Posterior vena cava (tissue), 2 donors: ENCODE measurements around the gene ZIC5. TPM values are rescaled to one million over a fixed set of nuclear protein-coding genes. Genes with fewer than 3 reads are reported as not detected.

Source experiments
- DNase-seq: peaks from one replicate; pipeline ENCODE4 v3.0.0-alpha.2; 2020; ENCODE audit warnings: low spot score
- intact Hi-C, 2 donors: fragments of 100-400 bp; cut with DNase I; formaldehyde crosslinking; loops; one replicate each; pipeline versions ENCODE4 v1.14.1 to v1.14.2; 2022 to 2023
- total RNA-seq, 2 donors: library from RNA; stranded (reverse); fragmentation: NEBNext Ultra II Directional; extraction: Animal tissue kit (Norgen Biotek cat#: 25700); gene quantifications; one replicate each; pipeline ENCODE4 v1.2.1, GENCODE V29; 2021
- donor health status: DM: yes; HTN: yes; CAD: no.
- donor health status: DM: yes; HTN: yes; CAD: no.

Gene ZIC5
- total RNA-seq, 2 donors from 2014 or later = not detected

DNA sequence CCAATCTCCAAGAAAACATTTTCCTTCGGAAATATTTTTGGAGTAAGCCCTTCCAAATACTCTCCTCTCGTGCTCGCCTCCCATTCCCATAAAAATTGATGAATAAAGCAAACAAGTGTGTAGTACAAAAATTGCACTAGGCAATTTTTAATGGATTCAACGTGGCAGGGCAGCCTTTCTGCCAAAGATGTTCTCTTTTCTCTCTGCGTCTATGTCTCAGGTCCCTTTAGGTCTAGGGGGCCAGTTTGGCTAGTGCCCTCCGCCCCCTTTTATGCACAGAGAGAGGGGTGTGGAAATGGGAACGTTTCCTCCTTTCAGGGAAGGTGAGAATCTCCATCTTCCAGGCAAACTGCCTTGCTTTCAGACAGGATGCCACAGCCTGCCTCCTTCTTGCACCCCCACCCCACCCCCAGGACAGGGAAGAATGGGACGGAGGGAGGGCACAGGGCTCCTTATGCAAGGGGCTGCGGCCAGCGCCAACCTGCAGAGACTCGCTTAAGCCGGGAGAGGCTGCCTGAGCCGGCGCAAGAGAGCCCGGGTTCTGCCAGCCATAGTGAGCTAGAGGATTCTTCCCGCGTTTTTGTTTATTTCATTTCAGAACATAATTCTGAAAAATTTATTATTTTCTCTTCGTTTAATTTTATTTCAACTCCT, 7.4 kb upstream of the ZIC5 start:
- intact Hi-C loops = no loop called here
- DNase-seq = no peak

DNA sequence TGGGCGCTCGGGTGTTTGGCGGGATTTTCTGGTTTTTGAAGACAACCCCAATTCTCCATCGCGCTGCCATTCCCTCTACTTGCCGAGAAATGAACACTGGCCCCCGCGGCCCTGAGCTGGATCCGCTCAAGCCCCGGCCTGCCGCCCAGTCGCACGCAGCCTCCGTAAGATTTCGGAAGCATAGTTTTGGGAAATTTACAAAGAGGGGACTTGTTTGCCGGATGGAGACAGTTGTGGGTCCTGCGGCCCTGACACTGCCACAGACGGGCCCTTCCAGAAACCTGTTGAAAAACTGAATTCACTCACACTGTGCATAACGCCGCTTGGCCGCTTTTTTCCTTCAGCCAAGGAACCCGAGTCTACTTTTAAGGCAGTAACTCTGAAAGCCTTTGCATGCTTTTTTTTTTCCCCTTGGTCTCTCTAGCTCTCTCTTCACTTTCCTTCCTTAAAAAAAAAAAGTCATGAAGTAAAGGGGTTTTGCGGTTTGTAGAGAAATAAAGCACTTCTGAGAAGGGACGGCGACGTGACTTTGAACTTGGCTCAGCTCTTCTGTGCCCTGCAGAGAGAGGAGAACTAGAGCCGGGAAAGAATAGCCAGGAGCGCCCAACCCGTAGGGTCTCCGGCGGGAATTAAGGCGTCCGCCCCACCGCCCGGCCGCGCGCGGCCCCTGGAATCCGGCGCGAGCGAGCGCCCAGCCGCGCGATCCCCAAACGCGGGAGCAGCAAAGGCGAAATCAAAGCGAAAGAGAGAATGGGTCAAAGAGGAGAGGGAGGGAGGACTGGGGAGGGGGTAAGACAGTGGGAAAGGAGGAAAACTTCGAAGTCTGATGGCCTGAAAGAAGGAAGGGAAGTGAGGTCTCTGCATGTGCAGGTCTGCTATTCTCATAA, 6.6 kb upstream of the ZIC5 start:
- intact Hi-C loops = no loop called here
- no peak for DNase-seq

DNA sequence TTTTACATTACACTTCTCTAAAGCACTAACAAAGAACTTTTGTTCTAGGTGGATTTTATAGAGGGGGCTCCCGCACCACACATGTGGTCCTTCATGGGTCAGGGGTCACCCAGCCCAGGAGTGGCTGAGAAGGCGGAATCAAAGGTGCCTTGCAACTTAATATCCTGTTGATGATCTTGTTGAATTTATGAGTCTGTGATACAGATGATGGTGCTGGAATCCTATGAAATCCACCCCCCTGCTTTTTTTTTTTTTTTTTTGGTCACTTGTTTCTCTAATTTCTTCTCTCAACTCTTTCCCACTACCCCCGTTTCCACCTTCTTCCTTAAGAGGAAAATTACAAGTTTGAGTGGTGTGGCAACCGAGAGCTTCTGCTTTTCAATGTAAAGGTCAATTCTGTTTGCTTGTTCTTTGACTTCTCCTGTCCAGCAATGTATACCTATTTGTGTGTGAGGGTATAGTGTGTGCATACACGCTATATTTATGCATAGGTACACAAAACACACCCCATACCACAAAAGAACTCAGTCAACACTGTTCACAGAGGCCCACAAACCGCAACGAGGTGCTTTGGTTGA, 5.9 kb upstream of the ZIC5 start:
- intact Hi-C loops = no loop called here
- no peak for DNase-seq

DNA sequence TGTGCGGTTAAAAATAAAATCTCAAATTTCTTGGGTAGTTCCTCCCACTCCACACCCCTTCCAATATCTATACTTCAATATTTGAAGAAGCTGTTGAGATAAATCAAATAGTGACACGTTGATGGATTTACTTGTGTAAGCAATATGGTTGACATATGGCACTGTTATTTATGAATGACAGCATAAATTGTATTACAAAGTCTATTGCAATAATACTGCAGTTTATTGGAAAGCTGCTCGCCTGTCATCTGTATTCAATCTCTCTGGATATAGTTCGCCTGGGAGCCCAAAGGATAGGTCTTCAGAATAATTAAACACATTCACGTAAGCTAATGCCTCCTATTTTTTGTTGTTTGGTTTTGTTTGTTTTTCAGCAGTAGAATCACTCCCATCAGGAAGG, 5.0 kb upstream of the ZIC5 start:
- no peak for DNase-seq
- intact Hi-C loops = no loop called here

DNA sequence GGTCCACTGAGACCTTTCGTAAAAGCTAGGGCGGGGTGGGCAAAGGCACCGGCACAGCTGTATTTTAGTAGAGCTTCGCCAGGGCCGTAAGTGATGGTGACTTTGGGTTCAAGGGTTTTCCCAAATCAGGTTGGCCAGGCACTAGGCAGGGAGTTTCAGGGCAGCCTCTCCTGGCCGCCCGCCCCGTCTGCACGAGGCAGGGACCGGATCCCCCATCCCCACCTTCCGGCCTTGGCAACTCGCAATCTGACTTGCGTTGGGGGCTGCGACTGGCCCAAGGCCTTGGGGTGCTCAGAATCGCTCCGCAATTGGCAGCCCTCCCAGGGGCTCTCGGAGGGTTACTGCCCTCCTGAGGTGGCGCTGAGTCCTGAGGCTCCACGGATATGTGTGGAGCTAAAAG, 4.1 kb upstream of the ZIC5 start:
- intact Hi-C loops = no loop called here
- no peak for DNase-seq

DNA sequence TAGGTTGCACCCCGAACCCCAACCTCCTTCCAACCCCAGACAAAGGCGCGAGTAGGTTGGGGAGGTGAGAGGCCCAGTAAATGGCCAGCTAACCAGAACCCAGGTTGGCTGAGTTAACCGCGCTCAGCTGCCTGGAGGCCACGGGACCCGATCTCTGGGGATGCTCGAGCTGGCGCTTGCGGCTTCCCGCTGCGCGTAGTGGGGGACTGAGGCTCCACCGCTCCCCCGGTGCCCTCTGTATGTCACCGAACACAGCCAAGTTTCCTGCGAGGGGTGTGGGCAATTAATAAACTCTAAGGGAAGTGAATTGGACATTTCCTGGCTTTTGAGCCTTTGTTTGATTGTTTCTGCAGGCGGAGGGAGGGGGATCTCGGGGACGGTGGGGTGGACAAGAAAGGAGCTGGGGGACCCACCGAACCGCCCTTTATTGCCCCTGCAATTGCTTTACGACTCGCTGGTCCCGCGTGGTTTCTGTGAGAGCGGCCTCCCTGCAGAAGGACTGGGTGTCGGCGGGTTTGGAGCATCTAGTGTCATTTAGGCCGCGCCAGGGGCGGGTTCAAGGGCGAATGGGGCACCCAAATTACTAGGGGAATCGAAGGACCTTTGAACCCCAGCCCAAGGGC, 3.5 kb upstream of the ZIC5 start:
- DNase-seq = no peak
- intact Hi-C loops = no loop called here

DNA sequence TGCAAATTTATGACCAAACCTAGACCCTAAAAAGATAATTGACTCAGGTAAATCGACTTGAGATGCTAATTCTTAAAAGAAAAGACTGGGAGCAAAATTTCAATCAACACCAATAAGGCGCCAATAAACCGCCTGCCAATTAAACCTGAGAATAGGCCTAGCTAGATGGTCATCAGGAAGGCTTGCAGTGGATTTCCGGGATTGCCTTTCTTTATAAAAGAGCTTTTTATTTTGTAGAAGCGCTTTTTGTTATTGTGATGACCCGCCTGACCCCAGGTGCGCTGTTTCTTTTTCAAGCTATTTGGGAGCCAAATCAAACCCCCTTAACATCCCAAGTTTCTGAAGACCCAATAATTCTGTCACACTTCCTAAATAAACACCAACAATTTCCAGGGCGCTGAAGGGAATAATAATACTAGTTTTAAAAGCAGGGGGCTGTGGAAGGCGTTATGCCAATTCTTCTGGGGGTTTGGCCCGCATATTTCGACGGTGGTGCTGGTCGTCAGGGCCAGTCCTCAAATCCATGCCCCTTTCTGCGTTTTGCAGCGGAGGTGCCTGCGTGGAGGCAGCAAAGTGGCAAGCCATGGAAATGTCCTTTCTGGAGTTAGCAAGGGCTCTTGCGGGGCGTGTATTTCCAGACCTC, 2.9 kb upstream of the ZIC5 start:
- intact Hi-C loops = no loop called here
- no peak for DNase-seq

DNA sequence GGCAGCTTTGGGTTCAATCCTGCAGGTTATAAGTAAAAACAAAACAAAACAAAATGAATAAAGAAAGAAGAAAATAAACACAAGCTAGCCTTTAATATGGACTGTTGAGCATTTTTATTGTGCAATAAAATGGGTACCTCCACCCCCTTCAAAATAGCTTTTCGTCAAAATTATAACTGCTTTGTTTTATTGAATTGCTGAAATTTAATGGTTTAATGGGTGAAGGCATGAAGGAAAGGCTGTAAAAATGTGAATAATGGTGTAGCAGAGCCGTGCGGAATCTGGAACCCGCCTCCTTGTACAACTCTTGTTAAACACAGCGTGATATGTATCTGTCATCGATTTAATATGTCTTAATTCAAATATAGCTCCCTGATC, 2.2 kb upstream of the ZIC5 start:
- intact Hi-C loops = no loop called here
- no peak for DNase-seq

DNA sequence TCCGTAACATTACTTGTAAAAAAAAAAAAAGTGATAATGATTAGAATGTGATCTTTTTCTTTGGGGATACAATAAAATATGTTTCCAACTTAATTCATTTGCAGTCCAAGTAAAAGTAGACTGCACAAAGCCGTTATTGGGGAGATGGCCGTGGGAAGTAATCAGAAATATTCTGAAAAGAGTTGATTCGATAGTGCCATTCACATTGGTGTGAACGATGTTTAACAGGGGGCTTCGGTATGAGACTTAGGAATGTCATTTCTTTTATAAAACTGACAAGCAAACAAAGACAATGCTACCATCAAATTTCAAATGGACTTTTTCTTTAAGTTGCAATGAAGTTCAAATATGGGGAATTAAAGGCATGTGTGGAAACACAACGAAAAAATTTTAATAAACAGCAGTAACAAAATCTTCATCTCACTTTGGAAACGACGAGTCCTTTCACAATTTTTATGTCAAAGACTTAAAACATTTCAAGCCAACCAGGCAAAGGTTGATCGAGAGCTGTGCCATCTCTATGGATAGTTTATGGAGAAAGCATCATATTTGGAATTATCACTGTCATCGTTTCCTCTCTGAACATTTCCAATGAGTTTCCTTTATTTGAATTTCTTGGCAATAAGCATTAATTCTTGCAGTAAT, 1.7 kb upstream of the ZIC5 start:
- no peak for DNase-seq
- intact Hi-C loops = no loop called here

DNA sequence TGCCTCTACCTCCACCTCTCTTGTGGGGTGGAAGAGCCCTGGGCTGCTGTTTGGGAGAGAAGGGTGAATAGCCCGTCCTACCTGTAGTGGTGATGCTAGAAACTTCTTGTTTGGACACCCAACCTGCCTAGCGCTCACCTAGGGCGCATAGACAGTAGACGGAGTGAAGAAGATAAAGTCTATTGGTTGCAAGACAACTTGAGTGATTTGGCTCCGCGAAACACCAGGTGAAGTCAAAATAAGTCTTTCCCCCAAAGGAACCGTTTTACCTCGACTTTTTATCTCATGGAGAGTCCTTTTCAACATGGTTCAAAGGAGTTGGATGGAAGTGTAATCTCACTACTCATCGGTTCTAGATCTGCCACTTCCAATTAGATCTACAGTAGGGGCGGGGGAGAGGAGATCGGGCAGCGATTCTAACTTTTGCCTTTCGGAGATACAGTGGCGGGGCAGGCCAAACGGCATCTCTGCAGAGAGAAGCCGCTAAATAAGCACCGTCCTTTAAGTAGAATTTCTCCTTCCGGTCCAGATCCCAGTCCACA, 694 bp upstream of the ZIC5 start:
- DNase-seq = no peak
- intact Hi-C loops = no loop called here

DNA sequence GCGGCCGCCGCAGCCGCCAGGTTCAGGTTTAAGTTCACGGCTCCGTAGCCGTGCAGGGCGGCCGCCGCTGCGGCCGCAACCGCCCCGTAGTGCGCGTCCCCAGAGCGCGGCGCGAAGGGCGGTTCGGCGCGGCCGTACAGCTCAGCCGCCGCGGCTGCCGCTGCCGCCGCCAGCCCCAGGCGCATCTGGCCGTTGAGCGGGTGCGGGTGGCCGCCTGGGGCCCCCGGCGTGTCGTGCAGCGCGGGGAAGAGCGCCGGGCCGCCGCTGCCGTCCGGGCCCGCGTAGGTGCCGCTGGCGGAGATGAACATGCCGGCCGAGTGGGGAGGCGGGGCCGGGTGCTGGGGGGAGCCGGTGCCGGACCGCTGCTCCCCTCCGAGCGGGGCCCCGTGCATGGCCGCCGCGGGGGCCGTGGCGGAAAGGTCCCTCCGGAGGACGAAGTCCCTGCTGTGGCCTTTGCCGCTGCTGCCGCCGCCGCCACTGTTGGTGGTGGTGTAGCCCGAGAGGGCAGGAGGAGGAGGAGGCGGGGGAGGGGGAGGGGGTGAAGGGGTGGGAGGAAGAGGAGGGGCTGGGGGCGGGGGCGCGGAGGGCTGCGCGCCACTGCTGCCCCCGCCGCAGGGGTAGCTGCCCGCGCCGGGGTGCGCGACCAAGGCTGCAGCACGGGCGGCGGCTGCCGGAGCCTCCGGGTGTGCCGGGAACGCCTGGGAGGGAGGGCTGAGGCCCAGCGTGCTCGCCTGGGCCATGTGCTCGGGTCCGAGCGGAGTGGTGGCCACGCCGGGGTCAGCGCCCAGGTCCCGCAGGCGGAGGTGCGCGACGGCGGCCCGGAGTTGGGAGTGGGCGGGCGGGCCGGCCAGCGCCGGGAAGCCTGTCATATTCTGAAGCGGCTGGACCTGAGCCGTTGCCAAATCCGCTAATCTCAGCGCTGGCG, 654 bp downstream of the ZIC5 start:
- intact Hi-C loops = no loop called here

DNA sequence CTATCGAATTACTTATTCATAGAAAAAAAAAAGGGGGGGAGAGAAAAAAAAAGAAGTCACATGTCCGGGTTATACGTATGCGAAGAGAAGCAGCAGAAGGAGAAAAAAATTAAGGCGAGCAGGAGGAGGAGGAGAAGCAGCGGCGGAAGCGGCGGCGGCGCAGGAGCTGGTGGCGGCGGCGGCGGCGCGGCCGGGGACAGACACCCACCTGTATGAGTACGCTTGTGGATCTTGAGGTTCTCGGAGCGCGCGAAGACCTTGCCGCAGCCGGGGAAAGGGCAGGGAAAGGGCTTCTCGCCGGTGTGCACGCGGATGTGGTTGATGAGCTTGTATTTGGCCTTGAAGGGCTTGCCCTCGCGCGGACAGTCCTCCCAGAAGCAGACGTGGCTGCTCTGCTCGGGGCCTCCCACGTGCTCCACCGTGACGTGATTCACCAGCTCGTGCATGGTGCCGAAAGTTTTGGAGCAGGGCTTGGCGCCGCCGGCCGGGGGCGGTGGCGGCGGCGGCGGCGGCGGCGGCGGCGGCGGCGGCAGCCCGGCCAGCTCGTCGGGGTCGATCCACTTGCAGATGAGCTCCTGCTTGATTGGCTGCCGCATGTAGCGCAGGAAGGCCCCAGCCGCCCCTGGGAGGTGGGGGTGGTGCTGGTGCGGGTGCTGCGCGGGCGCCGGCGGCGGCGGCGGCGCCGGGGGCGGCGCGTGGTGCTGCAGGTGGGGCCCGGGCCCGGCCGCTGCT, 1.5 kb downstream of the ZIC5 start:
- DNase-seq = no peak
- intact Hi-C loops = no loop called here

More for the DNA sequence above, 654 bp downstream of the ZIC5 start:
- DNase-seq = no peak

DNA sequence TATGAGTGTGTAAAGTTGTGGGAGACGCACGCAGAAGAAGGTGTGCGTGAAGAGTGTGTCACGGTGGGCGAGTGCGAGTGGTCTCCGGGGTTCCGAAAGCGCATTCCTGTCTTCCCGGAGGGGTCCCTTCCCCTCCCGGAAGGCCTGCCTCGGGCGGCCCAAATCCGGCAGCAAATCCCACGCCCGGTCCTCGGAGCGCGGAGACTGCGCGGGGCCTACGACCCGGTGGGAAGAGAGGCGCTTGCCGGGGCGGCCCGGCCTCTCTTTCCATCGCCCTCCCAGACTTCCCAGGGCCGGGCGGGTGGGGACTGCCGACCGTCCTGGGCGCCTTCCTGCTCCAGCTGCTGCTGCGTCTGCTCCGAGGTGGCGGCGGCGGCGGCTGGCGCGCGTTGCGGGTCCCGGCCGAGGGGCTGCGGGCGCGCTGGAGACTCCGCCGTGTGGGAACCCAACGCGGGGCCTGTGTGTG, 2.1 kb downstream of the ZIC5 start:
- intact Hi-C loops = no loop called here

DNA sequence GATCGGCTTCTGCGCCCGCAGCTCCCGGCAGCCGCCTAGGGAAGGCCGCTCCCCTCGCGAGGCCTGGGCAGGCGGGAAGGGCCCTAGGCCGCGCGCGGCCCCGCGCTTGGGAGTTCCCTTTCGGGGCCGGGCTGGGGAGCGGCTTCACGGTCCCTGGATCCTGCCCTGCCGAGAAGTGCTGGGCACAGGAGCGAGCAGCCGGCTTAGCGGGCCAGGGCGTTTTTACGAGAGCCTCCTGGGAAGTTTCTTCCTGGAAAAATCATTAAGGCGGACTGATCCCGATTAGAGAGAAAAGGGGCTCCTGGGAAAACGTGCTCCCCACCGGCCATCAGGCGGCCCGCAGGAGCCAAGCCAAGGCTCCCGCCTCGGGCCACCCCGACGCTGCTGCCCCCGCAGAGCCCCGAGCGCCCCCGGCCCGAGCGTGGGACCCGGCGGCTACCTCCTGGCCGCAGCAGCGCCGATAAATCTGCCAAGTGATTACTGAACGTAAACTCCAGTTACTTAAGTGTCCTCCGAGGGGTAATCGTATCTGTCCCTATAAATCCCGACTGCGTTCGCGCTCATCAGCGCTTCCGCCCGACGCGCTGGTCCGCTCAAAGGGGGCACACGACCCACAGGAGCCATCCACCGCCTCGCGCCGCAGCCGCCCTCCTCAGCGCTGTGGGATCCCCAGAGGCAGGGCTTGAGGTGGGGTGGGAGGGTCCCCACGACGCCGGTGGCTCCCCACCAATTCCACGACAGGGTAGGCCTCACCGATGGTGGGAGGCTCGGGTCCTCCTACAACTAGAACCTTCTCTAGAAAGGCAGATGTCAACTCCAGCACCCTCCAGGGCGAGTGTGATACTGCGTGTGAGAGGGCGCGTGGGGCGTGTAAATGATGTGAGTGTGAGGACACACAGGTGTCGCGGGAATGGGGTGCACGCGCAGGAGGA, 2.8 kb downstream of the ZIC5 start:
- intact Hi-C loops = no loop called here
- DNase-seq = no peak

More for the DNA sequence above, 2.1 kb downstream of the ZIC5 start:
- no peak for DNase-seq

DNA sequence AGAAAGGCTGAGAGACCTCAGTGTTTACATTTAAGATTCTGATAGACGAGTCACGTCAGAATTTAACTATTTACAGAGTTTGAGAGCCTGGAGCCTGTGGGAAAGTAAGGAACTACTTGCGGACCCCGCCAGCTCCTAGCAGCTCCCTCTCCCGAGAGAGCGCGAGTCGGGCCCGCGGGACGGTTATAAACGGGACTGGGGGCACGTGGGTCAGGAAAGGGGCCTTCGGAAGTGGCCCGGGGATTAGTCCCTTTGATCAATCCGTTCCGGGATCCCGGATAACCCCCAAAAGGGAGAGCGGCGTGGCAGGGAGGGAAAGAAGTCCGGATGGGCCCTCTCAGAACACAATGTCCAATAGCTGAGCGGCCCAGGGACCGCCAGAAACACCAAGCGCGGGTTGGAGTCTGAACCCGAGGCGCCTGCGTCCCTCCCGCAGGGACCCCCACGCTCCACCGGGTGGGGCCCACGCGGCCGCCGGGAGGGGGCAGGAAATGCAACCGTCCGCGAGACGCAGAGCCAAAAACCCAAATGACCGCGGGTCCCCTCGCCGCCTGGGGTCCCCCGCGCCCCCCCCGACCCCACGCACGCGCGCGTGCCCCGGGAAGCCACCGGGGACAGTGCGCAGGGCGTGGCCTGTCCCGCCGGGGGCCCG, 3.6 kb downstream of the ZIC5 start:
- DNase-seq = no peak
- intact Hi-C loops = no loop called here

DNA sequence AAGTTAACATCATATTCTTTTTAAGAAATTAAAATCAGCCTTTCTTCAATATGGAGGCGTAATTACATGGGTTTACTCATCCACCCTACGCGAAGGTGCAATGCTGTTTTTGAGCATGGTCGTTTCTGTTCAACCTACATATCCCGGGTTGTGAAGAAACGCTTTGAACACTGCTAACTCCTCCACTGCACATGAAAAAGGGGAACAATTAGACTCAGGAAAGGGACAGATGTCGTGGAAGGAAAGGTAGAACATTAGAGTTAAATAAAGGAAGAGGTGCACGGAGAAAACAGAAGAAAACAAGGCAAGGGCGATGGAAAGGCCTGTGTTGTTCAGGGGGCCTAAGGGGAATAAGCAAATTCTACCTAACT, 4.1 kb downstream of the ZIC5 start:
- intact Hi-C loops = no loop called here
- DNase-seq = no peak
